GM12878 (cell line): ENCODE data around the gene ZBED2. TPM values are rescaled to one million over a fixed set of nuclear protein-coding genes. Genes with fewer than 3 reads are reported as not detected.

ENCODE experiments used
- ATAC-seq: fragments of 200-7000 bp; cut with Tn5 transposase; 3 replicates; pipeline ENCODE4 v1.9.1; 2020; ENCODE audit warnings: mild to moderate bottlenecking, moderate library complexity
- Bru-seq: library from RNA; stranded (reverse); fragments of 400-500 nt; gene quantifications from one replicate; lab custom pipeline; 2021; lab: Mats Ljungman, UMichigan
- BruChase-seq, 2 experiments: library from RNA; stranded (reverse); fragments of 400-500 nt; gene quantifications; one replicate each; lab custom pipeline; 2021; lab: Mats Ljungman, UMichigan
- BruUV-seq: library from RNA; stranded (reverse); fragments of 400-500 nt; replicated peaks from 2 replicates; lab custom pipeline; 2021; lab: Mats Ljungman, UMichigan
- CTCF ChIA-PET: fragments of 300-600 bp; sonication (Branson Sonifier 250); formaldehyde crosslinking; extraction: SDS; loops from one replicate; lab custom pipeline; 2021; ENCODE audit warnings: inconsistent platforms; lab: Yijun Ruan, JAX
- POLR2A ChIA-PET: fragments of 350-600 bp; formaldehyde crosslinking; extraction: SDS; loops from one replicate; lab custom pipeline; 2021; ENCODE audit warnings: inconsistent platforms; lab: Charles Lee
- RAD21 ChIA-PET: fragments of 300-600 bp; sonication (Branson Sonifier 250); formaldehyde crosslinking; loops from one replicate; lab custom pipeline; 2023; ENCODE audit warnings: antibody characterized with exemption; ENCODE audit not compliant: unreplicated experiment; lab: Charles Lee
- SMC1A ChIA-PET: fragments of 300-600 bp; sonication (Branson Sonifier 250); formaldehyde crosslinking; loops from one replicate; lab custom pipeline; 2023; ENCODE audit not compliant: unreplicated experiment, uncharacterized antibody; lab: Charles Lee
- DNase-seq: peaks from one replicate; pipeline ENCODE4 v3.0.0-alpha.2; 2011; ENCODE audit warnings: low read depth, low spot score
- FAIRE-seq: peaks from 3 replicates; lab custom pipeline; 2011; peaks lifted over from hg19 to GRCh38; lab: Jason Lieb, UNC
- H2AFZ ChIP-seq: 2 replicates; pipeline ENCODE4 v1.6.0; 2011; ENCODE audit warnings: low read depth, low read length, control low read depth; ENCODE audit not compliant: control insufficient read depth
- H3K27ac ChIP-seq: 2 replicates; pipeline ENCODE4 v1.5.1; 2011; ENCODE audit warnings: control low read depth; ENCODE audit not compliant: control insufficient read depth, insufficient read depth
- H3K27me3 ChIP-seq, 2 experiments: replicated peaks in 1 of 2; 2 replicates each; pipeline versions ENCODE4 v1.6.0 to v1.6.1; 2011; ENCODE audit warnings: low read length in 1 of 2; ENCODE audit not compliant: control insufficient read depth in 2 of 2, insufficient read depth in 2 of 2
- H3K36me3 ChIP-seq, 2 experiments: 2 replicates each; pipeline ENCODE4 v1.5.1; 2011; ENCODE audit warnings: low read length in 1 of 2; ENCODE audit not compliant: control insufficient read depth in 2 of 2, insufficient read depth in 2 of 2
- H3K4me1 ChIP-seq: 2 replicates; pipeline ENCODE4 v1.6.1; 2011; ENCODE audit warnings: mild to moderate bottlenecking, low read length, moderate library complexity, mixed read lengths; ENCODE audit not compliant: control insufficient read depth, insufficient read depth
- H3K4me2 ChIP-seq: 2 replicates; pipeline ENCODE4 v1.6.0; 2011; ENCODE audit warnings: control low read depth; ENCODE audit not compliant: control insufficient read depth, insufficient read depth
- H3K4me3 ChIP-seq: fragments of 200-600 bp; sonication (generic); 2 replicates; pipeline ENCODE4 v1.5.1; 2016
- H3K79me2 ChIP-seq: 2 replicates; pipeline ENCODE4 v1.6.0; 2011; ENCODE audit warnings: low read length; ENCODE audit not compliant: control insufficient read depth, insufficient read depth
- H3K9ac ChIP-seq: 2 replicates; pipeline ENCODE4 v1.8.0; 2011; ENCODE audit warnings: low read length, control low read depth, mixed read lengths; ENCODE audit not compliant: control insufficient read depth, insufficient read depth
- H3K9me3 ChIP-seq: replicated peaks from 3 replicates; pipeline ENCODE4 v1.5.1; 2011; ENCODE audit warnings: mild to moderate bottlenecking, low read length; ENCODE audit not compliant: control insufficient read depth, insufficient read depth
- H4K20me1 ChIP-seq: 2 replicates; pipeline ENCODE4 v1.6.0; 2011; ENCODE audit not compliant: control insufficient read depth, insufficient read depth
- BHLHE40 ChIP-seq, 2 experiments: fragments of 450-650 bp in 1 of 2; IDR thresholded peaks; 2 replicates each; pipeline ENCODE4 v1.6.1; 2011 to 2017; ENCODE audit warnings: low read depth in 2 of 2, borderline replicate concordance in 1 of 2, improper control_type of control experiment in 1 of 2, low read length in 1 of 2, mild to moderate bottlenecking in 1 of 2
- BMI1 ChIP-seq: fragments of 450-650 bp; IDR thresholded peaks from 2 replicates; pipeline ENCODE4 v1.6.1; 2016; ENCODE audit warnings: mild to moderate bottlenecking, moderate library complexity, borderline replicate concordance
- CEBPB ChIP-seq, 2 experiments: fragments of 150-350 bp in 1 of 2; IDR thresholded peaks; 2 replicates each; pipeline ENCODE4 v1.6.1; 2012 to 2014; ENCODE audit warnings: low read depth in 2 of 2, low read length in 2 of 2, borderline replicate concordance in 1 of 2, inconsistent platforms in 1 of 2
- DPF2 ChIP-seq: fragments of 450-650 bp; IDR thresholded peaks from 2 replicates; pipeline ENCODE4 v1.6.1; 2017; ENCODE audit warnings: mild to moderate bottlenecking
- E2F4 ChIP-seq: IDR thresholded peaks from 2 replicates; pipeline ENCODE4 v1.6.1; 2012; ENCODE audit warnings: low read depth, low read length, improper control_type of control experiment
- E4F1 ChIP-seq: fragments of 450-650 bp; IDR thresholded peaks from 2 replicates; pipeline ENCODE4 v1.6.1; 2018; ENCODE audit warnings: borderline replicate concordance, mild to moderate bottlenecking; ENCODE audit not compliant: partially characterized antibody
- FOXK2 ChIP-seq: fragments of 450-650 bp; IDR thresholded peaks from 2 replicates; pipeline ENCODE4 v1.6.1; 2017; ENCODE audit warnings: mild to moderate bottlenecking, moderate library complexity
- IKZF1 ChIP-seq: fragments of 450-650 bp; conservative IDR thresholded peaks from 2 replicates; pipeline ENCODE4 v1.6.1; 2017; ENCODE audit warnings: antibody characterized with exemption, mild to moderate bottlenecking
- IKZF2 ChIP-seq, 2 experiments: fragments of 450-650 bp; IDR thresholded peaks; 2 replicates each; pipeline ENCODE4 v1.6.1; 2017; ENCODE audit warnings: mild to moderate bottlenecking in 2 of 2, moderate library complexity in 2 of 2
- MTA2 ChIP-seq: fragments of 450-650 bp; IDR thresholded peaks from 2 replicates; pipeline ENCODE4 v1.6.1; 2016; ENCODE audit warnings: low read depth, mild to moderate bottlenecking, moderate library complexity
- MYB ChIP-seq: fragments of 150-350 bp; IDR thresholded peaks from 2 replicates; pipeline ENCODE4 v1.6.1; 2014; ENCODE audit warnings: mild to moderate bottlenecking, low read depth, low read length, borderline replicate concordance
- NR2C2 ChIP-seq: IDR thresholded peaks from 2 replicates; pipeline ENCODE4 v1.6.1; 2011; ENCODE audit warnings: borderline replicate concordance, low read depth; ENCODE audit not compliant: control insufficient read depth, insufficient read length
- NRF1 ChIP-seq: conservative IDR thresholded peaks from 2 replicates; pipeline ENCODE4 v1.6.1; 2011; ENCODE audit warnings: mild to moderate bottlenecking, low read depth, low read length, improper control_type of control experiment
- SIX5 ChIP-seq: IDR thresholded peaks from 2 replicates; pipeline ENCODE4 v1.6.1; 2011; ENCODE audit warnings: mild to moderate bottlenecking, low read depth, low read length, moderate library complexity; ENCODE audit not compliant: severe bottlenecking
- WGBS: methylation state at CpG from one replicate; pipeline ENCODE4 v1.1.6; 2016; ENCODE audit warnings: low lambda C conversion rate; ENCODE audit not compliant: insufficient replicate concordance, insufficient coverage; ENCODE audit errors: missing lambda C conversion rate; 5-methylcytosine and 5-hydroxymethylcytosine counted together
- in situ Hi-C: fragments of 300-500 bp; cut with MboI; formaldehyde crosslinking; loops from 9 replicates; pipeline ENCODE4 v1.14.3; 2018; ENCODE audit warnings: mixed read lengths
- intact Hi-C: fragments of 100-400 bp; cut with micrococcal nuclease; formaldehyde crosslinking; loops from one replicate; pipeline ENCODE4 v1.14.2; 2022; ENCODE audit not compliant: unreplicated experiment
- long read RNA-seq, 2 experiments: library from polyadenylated mRNA; unstranded; transcript quantifications; one replicate each; pipeline ENCODE4 v2.0.0, GENCODE V29; 2019 to 2020
- polyA minus RNA-seq, 3 experiments: library from RNA; depleted of rRNA, polyadenylated mRNA; stranded (reverse); fragments of >200 nt; gene quantifications; 2 replicates each; pipeline ENCODE4 v1.2.3, GENCODE V29; 2011
- polyA plus RNA-seq, 11 experiments: library from polyadenylated mRNA; depleted of rRNA in 4 of 11; unstranded in 6 of 11; stranded (reverse) in 5 of 11; fragments of >200 nt; fragmentation: Nextera tagmentation in 4 of 11; fragmentation: Illumina TruSeq in 1 of 11; extraction: Ambion mirVana in 4 of 11; extraction: Trizol in 1 of 11; gene quantifications; 1 replicate in 1 of 11; 2 replicates in 10 of 11; pipeline versions ENCODE4 v1.2.1 to v1.2.3, GENCODE V29; 2011 to 2016; ENCODE audit warnings: inconsistent platforms in 2 of 11, missing spikeins in 2 of 11, low read depth in 1 of 11
- total RNA-seq, 4 experiments: library from RNA; depleted of rRNA in 3 of 4; stranded (reverse); fragments of >200 nt in 3 of 4; fragmentation: Illumina TruSeq in 1 of 4; extraction: Trizol in 1 of 4; gene quantifications; 2 replicates each; pipeline versions ENCODE4 v1.2.1 to v1.2.3, GENCODE V29; 2013 to 2021

ZBED2 gene
- total RNA-seq (2013; cell fraction: nucleolus; rRNA removed): not detected in 2 replicates
- total RNA-seq (2014; rRNA removed) (0.06 and 0.22 TPM in 2 replicates), total RNA-seq (2014; rRNA removed; fragmentation: Illumina TruSeq; extraction: Trizol) (0.04 and 0.18 TPM in 2 replicates), total RNA-seq (2021) (0.08 and 0.32 TPM in 2 replicates), polyA plus RNA-seq (2011; rRNA removed) (0.12 and 0.16 TPM in 2 replicates), polyA plus RNA-seq (2014; fragmentation: Illumina TruSeq; extraction: Trizol) (0.11 and 0.12 TPM in 2 replicates), polyA plus RNA-seq (2014; fragmentation: Nextera tagmentation; extraction: Ambion mirVana) (under 1 TPM in 1 of 2 experiments, not detected in 1; 0.02 TPM), polyA plus RNA-seq (2014; rRNA removed) (0.06 and 0.24 TPM in 2 replicates), polyA plus RNA-seq (2016; fragmentation: Nextera tagmentation; extraction: Ambion mirVana) (not detected), polyA minus RNA-seq (2011; rRNA and poly(A)+ RNA removed) (0.10 TPM in 1 of 2 replicates, not detected in the other), Bru-seq, nascent RNA (percentile 22 among the genes with signal in this experiment), BruChase-seq, experiment 1, labeled RNA remaining after a 6-hour chase (not detected), BruChase-seq, experiment 2, labeled RNA remaining after a 2-hour chase (percentile 24 among the genes with signal in this experiment)
- not detected for polyA plus RNA-seq (2011; ENCODE audit: low read depth)
- polyA plus RNA-seq (2011; cell fraction: cytosol; rRNA removed): 0.07 and 0.10 TPM in 2 replicates
- 0.09 and 0.13 TPM in 2 replicates for polyA plus RNA-seq (2011; cell fraction: nucleus; rRNA removed)
- 0.04 TPM in 1 of 2 replicates, not detected in the other for polyA plus RNA-seq (2012)
- not detected in 2 replicates for polyA minus RNA-seq (2011; cell fraction: cytosol; rRNA and poly(A)+ RNA removed)
- polyA minus RNA-seq (2011; cell fraction: nucleus; rRNA and poly(A)+ RNA removed): not detected in 2 replicates
- long read RNA-seq, experiment 1: 0 reads
- long read RNA-seq, experiment 2, partial matches to known transcripts: 0 of 2 reads
- long read RNA-seq, experiment 2, other reads (novel, unspliced or antisense): 1 of 2 reads

GRCh38 chr3:111595232-111595631, at the start of gene ZBED2:
TSS of gene ZBED2 (minus strand) at chr3:111595346. CDS start at chr3:111594201, 1,145 bp downstream.
- in situ Hi-C loops (no loop called here), intact Hi-C loops (no loop called here)
- Histone ChIP-seq H4K20me1 (no peaks in the 10 kb centered on the region), H3K4me3 (no peak within 1 kb of the TSS), H3K36me3 (no peaks in the 10 kb centered on the region), H2AFZ (no peak within 1 kb of the TSS), H3K27me3 (no peaks in the 10 kb centered on the region), H3K4me2 (no peak within 1 kb of the TSS; the same call in 1 of the 2 replicates), H3K4me1 (no peaks in the 10 kb centered on the region), H3K27ac (no peak within 1 kb of the TSS), H3K9me3 (no peaks in the 10 kb centered on the region), H3K9ac (no peak within 1 kb of the TSS), H3K79me2 (no peaks in the 10 kb centered on the region)
- FAIRE-seq (no peak), DNase-seq (no peak), ATAC-seq (peak; percentile 74)
- ChIA-PET POLR2A (no interaction called here), CTCF (interaction anchor here (1.0 to 2.9 kb wide), 3 partner anchors 15 to 21 kb away, joined by 3 to 12 read pairs (median 6); no protein-coding TSS in a partner anchor), RAD21 (interaction anchor here (0.7 to 1.3 kb wide), 3 partner anchors 18 to 58 kb away, joined by 3 to 4 read pairs (median 4); no protein-coding TSS in a partner anchor), SMC1A (interaction anchor here (0.6 to 1.8 kb wide), 7 partner anchors 9 to 1571 kb away, joined by 3 to 10 read pairs (median 4); no protein-coding TSS in a partner anchor)
- TF ChIP-seq BHLHE40 (IDR thresholded peaks at IDR 0.05; ENCODE audit: borderline replicate concordance in 1 of 2, low read depth in 2 of 2, low read length in 1 of 2) (0 out of 4 replicates have a peak, but pooled peaks of 1 of the 2 experiments have one; percentile 3), SIX5 (no peak), DPF2 (0 out of 2 replicates have a peak, but pooled peaks have one; percentile 48), CEBPB (IDR thresholded peaks at IDR 0.05; ENCODE audit: borderline replicate concordance in 1 of 2, low read depth in 2 of 2, low read length in 2 of 2) (no peak), MYB (no peak), BMI1 (no peak), FOXK2 (no peak), NRF1 (no peak), E4F1 (no peak), IKZF2 (IDR thresholded peaks at IDR 0.05) (peak; percentile 55 to 60; a peak in 1 of 4 replicates), IKZF1 (peak; percentile 63; the same call in 1 of the 2 replicates), NR2C2 (no peak), MTA2 (peak; percentile 51; the same call in 1 of the 2 replicates), E2F4 (no peak)
- BruUV-seq: no TSS peak
- WGBS: 0% methylated on average over 2 of the region's 2 CpGs
